Loucy (cell line): ENCODE results near the gene PALD1.

Source experiments
- H2AFZ ChIP-seq: fragments of 200-600 bp; sonication (generic); 2 replicates; pipeline ENCODE4 v1.6.0; 2016; ENCODE audit warnings: antibody characterized with exemption, mild to moderate bottlenecking, low read length, moderate library complexity
- H3F3A ChIP-seq: fragments of 200-600 bp; 2 replicates; pipeline ENCODE4 v1.6.0; 2016; ENCODE audit warnings: antibody characterized with exemption, low read depth, mild to moderate bottlenecking
- H3K27me3 ChIP-seq: fragments of 200-600 bp; sonication (generic); 2 replicates; pipeline ENCODE4 v1.6.1; 2014; ENCODE audit warnings: low read length, mild to moderate bottlenecking; ENCODE audit not compliant: insufficient read depth, poor library complexity, severe bottlenecking
- H3K36me3 ChIP-seq: fragments of 200-600 bp; sonication (generic); 2 replicates; pipeline ENCODE4 v1.6.1; 2016; ENCODE audit warnings: low read length; ENCODE audit not compliant: insufficient read depth
- H3K4me1 ChIP-seq: fragments of 200-600 bp; sonication (generic); 2 replicates; pipeline ENCODE4 v1.5.1; 2014; ENCODE audit warnings: low read length, mild to moderate bottlenecking; ENCODE audit not compliant: insufficient read depth, poor library complexity, severe bottlenecking
- H3K4me2 ChIP-seq: fragments of 200-600 bp; sonication (generic); 2 replicates; pipeline ENCODE4 v1.6.0; 2014; ENCODE audit warnings: antibody characterized with exemption, low read length, low read depth, mild to moderate bottlenecking; ENCODE audit not compliant: poor library complexity, severe bottlenecking
- H3K4me3 ChIP-seq: fragments of 200-600 bp; sonication (generic); 2 replicates; pipeline ENCODE4 v1.5.1; 2014; ENCODE audit warnings: low read length, mild to moderate bottlenecking, mixed read lengths; ENCODE audit not compliant: poor library complexity, severe bottlenecking
- H3K79me2 ChIP-seq: fragments of 200-600 bp; sonication (generic); 2 replicates; pipeline ENCODE4 v1.6.1; 2014; ENCODE audit warnings: low read length; ENCODE audit not compliant: insufficient read depth
- H3K9ac ChIP-seq: fragments of 200-600 bp; sonication (generic); 2 replicates; pipeline ENCODE4 v1.6.0; 2014; ENCODE audit warnings: mild to moderate bottlenecking, low read depth, low read length, moderate library complexity; ENCODE audit not compliant: poor library complexity, severe bottlenecking
- H3K9me2 ChIP-seq: fragments of 200-600 bp; sonication (generic); replicated peaks from 2 replicates; pipeline ENCODE4 v1.6.1; 2016; ENCODE audit warnings: low read depth, low read length, mixed read lengths
- H3K9me3 ChIP-seq: fragments of 200-600 bp; sonication (generic); 2 replicates; pipeline ENCODE4 v1.6.1; 2014; ENCODE audit warnings: mild to moderate bottlenecking, antibody characterized with exemption, low read length, low read depth; ENCODE audit not compliant: insufficient read depth
- H4K20me1 ChIP-seq: fragments of 200-600 bp; sonication (generic); 2 replicates; pipeline ENCODE4 v1.6.0; 2014; ENCODE audit warnings: antibody characterized with exemption, low read length, mild to moderate bottlenecking; ENCODE audit not compliant: insufficient read depth, poor library complexity, severe bottlenecking
- EZH2phosphoT487 ChIP-seq: fragments of 200-600 bp; IDR thresholded peaks from 2 replicates; pipeline ENCODE4 v1.6.1; 2018; ENCODE audit warnings: antibody characterized with exemption, mild to moderate bottlenecking, moderate library complexity, borderline replicate concordance
- TF ChIP-seq, protein P1 (sequence below): fragments of 200-600 bp; sonication (generic); conservative IDR thresholded peaks from 2 replicates; pipeline ENCODE4 v1.5.1; 2014; ENCODE audit warnings: mild to moderate bottlenecking, antibody characterized with exemption, low read length

PALD1 gene

GRCh38 chr10:70537398-70538194 is 59.0 kb downstream of the PALD1 start:
- peaks cover 2% of the 10 kb centered on the region; the same call in 1 of the 2 replicates for H3K36me3 ChIP-seq
- no peak overlapping the region for H3K4me3 ChIP-seq
- H3K4me1 ChIP-seq: no peaks in the 10 kb centered on the region
- no peaks in the 10 kb centered on the region for H3K9me2 ChIP-seq
- no peaks in the 10 kb centered on the region for H3K27me3 ChIP-seq
- H3K9ac ChIP-seq: no peak overlapping the region
- H3F3A ChIP-seq: no peaks in the 10 kb centered on the region
- H3K79me2 ChIP-seq: no peaks in the 10 kb centered on the region
- TF ChIP-seq, protein P1, sequence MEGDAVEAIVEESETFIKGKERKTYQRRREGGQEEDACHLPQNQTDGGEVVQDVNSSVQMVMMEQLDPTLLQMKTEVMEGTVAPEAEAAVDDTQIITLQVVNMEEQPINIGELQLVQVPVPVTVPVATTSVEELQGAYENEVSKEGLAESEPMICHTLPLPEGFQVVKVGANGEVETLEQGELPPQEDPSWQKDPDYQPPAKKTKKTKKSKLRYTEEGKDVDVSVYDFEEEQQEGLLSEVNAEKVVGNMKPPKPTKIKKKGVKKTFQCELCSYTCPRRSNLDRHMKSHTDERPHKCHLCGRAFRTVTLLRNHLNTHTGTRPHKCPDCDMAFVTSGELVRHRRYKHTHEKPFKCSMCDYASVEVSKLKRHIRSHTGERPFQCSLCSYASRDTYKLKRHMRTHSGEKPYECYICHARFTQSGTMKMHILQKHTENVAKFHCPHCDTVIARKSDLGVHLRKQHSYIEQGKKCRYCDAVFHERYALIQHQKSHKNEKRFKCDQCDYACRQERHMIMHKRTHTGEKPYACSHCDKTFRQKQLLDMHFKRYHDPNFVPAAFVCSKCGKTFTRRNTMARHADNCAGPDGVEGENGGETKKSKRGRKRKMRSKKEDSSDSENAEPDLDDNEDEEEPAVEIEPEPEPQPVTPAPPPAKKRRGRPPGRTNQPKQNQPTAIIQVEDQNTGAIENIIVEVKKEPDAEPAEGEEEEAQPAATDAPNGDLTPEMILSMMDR: peak; percentile 66
- no peak for TF ChIP-seq EZH2phosphoT487
- H4K20me1 ChIP-seq: no peaks in the 10 kb centered on the region
- H2AFZ ChIP-seq: no peak overlapping the region
- no peaks in the 10 kb centered on the region for H3K9me3 ChIP-seq
- H3K4me2 ChIP-seq: no peak overlapping the region

DNA sequence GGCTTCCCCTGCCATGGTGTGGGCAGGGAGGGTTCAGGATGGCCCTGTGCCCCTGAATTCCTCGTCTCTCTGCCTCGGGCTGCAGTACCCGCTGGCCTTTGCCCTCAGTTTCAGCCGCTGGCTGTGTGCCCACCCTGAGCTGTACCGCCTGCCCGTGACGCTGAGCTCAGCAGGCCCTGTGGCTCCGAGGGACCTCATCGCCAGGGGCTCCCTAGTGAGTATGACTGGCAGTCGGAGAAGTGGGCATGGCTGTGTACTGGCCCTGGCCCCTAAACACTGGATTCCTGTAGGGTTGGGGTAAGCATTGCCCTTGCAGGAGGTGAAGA is 59.6 kb downstream of the PALD1 start:
- no peak for TF ChIP-seq EZH2phosphoT487
- TF ChIP-seq, protein P1: no peak
- H3K4me1 ChIP-seq: no peaks in the 10 kb centered on the region
- no peak overlapping the region for H3K4me3 ChIP-seq
- H2AFZ ChIP-seq: no peak overlapping the region
- H3K4me2 ChIP-seq: no peak overlapping the region
- no peaks in the 10 kb centered on the region for H3K9me2 ChIP-seq
- no peaks in the 10 kb centered on the region for H3F3A ChIP-seq
- H4K20me1 ChIP-seq: no peaks in the 10 kb centered on the region
- peaks cover 2% of the 10 kb centered on the region; the same call in 1 of the 2 replicates for H3K36me3 ChIP-seq
- H3K79me2 ChIP-seq: no peaks in the 10 kb centered on the region
- H3K9ac ChIP-seq: no peak overlapping the region
- no peaks in the 10 kb centered on the region for H3K9me3 ChIP-seq
- H3K27me3 ChIP-seq: no peaks in the 10 kb centered on the region

- H3K4me1 ChIP-seq: no peaks in the 10 kb centered on the region
- no peak overlapping the region for H2AFZ ChIP-seq
- no peaks in the 10 kb centered on the region for H3K9me2 ChIP-seq
- H3F3A ChIP-seq: no peaks in the 10 kb centered on the region
- no peaks in the 10 kb centered on the region for H3K9me3 ChIP-seq
- H3K4me2 ChIP-seq: no peak overlapping the region
- no peaks in the 10 kb centered on the region for H3K27me3 ChIP-seq
- H3K36me3 ChIP-seq: peaks cover 2% of the 10 kb centered on the region; the same call in 1 of the 2 replicates
- H3K9ac ChIP-seq: no peak overlapping the region
- H4K20me1 ChIP-seq: no peaks in the 10 kb centered on the region
- H3K79me2 ChIP-seq: no peaks in the 10 kb centered on the region
- TF ChIP-seq, protein P1: no peak
- TF ChIP-seq EZH2phosphoT487: no peak
- H3K4me3 ChIP-seq: no peak overlapping the region
These were observed 60.3 kb downstream of the PALD1 start for GRCh38 chr10:70538731-70539338.
